GM18526 (cell line): ENCODE results near the gene HS6ST3.

ENCODE experiments used
- POLR2A ChIP-seq: IDR thresholded peaks from 3 replicates; pipeline ENCODE4 v1.6.1; 2011; ENCODE audit not compliant: insufficient read length; ENCODE audit errors: extremely low read depth

Gene HS6ST3

GRCh38 chr13:96850538-96851145 is 760.7 kb downstream of the HS6ST3 start:
- no peak for TF ChIP-seq POLR2A

- no peak for TF ChIP-seq POLR2A
Observed at GRCh38 chr13:96851856-96852445, 762.0 kb downstream of the HS6ST3 start.

GRCh38 chr13:96858133-96858826 is 768.4 kb downstream of the HS6ST3 start:
- no peak for TF ChIP-seq POLR2A

- TF ChIP-seq POLR2A = no peak
Observed at GRCh38 chr13:96860882-96861281, 771.0 kb downstream of the HS6ST3 start.

GRCh38 chr13:96862093-96862492 is 772.2 kb downstream of the HS6ST3 start:
- no peak for TF ChIP-seq POLR2A

GRCh38 chr13:96862999-96863398 is 773.1 kb downstream of the HS6ST3 start:
- TF ChIP-seq POLR2A = no peak

GRCh38 chr13:96871469-96871868 is 781.6 kb downstream of the HS6ST3 start:
- TF ChIP-seq POLR2A = no peak

- no peak for TF ChIP-seq POLR2A
Observed at GRCh38 chr13:96880419-96880818, 790.5 kb downstream of the HS6ST3 start.
